ENCODE data around the gene EPHB2.

EPHB2 gene

DNA sequence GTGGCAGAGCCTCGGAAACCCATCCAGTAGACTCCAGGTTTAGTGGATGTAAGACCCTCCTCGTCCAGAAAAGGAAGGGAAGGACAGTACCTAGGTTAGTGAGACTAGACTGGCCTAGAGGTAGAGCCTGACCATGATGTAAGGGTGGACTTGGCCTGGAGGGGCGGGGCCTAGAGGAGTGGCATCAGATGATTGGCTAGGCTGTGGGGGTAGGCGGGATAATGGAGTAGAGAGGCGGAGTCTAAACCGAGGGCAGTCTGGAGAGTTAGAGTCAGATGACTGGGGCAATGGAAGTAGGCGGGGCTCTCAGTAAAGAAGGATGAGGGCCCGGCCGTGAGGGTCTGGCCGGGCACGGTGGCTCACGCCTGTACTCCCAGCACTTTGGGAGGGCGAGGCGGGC is 70.1 kb downstream of the EPHB2 start:
- no peak for DNase-seq (ENCODE audit: low read depth in 2 of 2)

DNA sequence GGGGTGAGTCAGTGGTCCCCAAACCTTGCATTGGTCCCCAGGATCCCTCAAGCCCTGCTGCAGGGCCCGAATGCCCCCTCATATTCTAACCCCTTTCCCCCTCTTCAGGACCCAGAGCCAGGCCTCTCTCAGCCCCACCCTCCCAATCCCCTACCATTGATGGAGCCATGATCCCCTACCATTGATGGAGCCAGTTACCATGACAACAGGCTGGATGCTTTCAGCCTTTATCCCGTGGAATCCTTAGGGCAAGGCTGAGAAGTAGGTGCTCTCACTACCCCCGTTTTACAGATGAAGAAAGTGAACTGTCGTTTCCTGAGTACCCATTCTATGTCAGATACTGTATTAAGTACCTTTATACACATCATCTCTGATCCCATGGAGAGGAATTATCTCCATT is 70.8 kb downstream of the EPHB2 start:
- DNase-seq (ENCODE audit: low read depth in 2 of 2) = no peak

DNA sequence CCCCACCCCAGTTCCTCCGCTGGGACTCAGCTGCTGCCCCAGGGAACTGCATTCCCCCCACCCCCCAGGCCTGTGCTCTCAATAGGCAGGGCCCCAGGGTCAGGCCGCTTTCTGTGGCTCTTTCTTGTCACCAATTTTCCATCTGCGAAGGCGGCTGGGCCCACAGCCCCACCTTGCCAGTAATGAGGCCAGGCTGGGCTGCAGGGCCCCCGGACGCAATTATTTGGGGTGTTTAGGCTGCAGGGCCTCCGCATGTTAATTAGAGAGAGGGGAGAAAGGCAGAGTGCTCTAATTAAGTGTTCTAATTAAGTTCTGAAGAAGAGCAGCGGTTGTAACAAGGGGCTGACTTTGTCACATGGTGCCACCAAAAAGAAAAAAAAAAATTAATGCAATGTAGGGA is 71.8 kb downstream of the EPHB2 start:
- no peak for DNase-seq (ENCODE audit: low read depth in 2 of 2)

GRCh38 chr1:22784317-22784716 is 73.7 kb downstream of the EPHB2 start:
- no peak for DNase-seq (ENCODE audit: low read depth in 2 of 2)

DNA sequence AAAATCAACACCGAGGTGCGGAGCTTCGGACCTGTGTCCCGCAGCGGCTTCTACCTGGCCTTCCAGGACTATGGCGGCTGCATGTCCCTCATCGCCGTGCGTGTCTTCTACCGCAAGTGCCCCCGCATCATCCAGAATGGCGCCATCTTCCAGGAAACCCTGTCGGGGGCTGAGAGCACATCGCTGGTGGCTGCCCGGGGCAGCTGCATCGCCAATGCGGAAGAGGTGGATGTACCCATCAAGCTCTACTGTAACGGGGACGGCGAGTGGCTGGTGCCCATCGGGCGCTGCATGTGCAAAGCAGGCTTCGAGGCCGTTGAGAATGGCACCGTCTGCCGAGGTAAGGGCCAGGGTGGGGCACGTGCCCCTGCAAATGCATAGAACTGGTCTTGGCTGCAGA is 74.1 kb downstream of the EPHB2 start:
- no peak for DNase-seq (ENCODE audit: low read depth in 2 of 2)

- DNase-seq (ENCODE audit: low read depth in 2 of 2) = no peak
These were observed 75.5 kb downstream of the EPHB2 start for GRCh38 chr1:22786101-22786500.

GRCh38 chr1:22786719-22787489 is 76.3 kb downstream of the EPHB2 start:
- DNase-seq (ENCODE audit: low read depth in 2 of 2) = no peak

- DNase-seq (ENCODE audit: low read depth in 2 of 2) = no peak
These were observed 77.0 kb downstream of the EPHB2 start for GRCh38 chr1:22787636-22788035.

- DNase-seq (ENCODE audit: low read depth in 2 of 2) = no peak
These were observed 77.6 kb downstream of the EPHB2 start for GRCh38 chr1:22788254-22788661.

DNA sequence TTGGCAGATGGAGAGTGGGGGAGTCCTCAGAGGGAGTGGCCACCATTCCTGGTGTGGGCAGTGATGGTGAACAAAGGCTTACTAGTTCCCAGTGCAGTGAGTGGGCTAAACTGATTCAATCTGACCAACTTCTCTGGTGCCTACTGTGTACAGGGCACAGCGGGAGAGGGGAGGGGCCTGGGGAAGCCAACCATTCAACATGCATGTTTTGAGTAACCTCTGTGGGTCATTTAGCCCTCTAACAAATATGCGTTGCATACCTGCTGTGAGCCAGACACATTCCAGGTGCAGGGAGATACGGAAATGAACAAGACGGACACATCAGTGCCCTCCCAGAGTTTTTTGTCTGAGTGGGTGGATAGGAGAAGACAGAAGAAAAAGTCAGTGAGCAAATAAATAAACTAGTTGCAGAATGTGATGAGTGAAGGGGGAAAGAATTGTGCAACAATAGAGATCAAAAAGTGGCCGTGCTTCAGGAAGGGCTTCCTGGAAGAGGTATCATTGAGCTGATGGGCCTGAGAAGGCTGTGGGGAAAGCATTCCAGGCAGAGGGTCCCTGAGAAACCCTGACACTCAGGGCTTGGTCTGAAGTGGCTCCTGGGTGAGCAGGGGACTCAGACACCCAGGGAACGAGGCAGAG is 78.8 kb downstream of the EPHB2 start:
- no peak for DNase-seq (ENCODE audit: low read depth in 2 of 2)

DNA sequence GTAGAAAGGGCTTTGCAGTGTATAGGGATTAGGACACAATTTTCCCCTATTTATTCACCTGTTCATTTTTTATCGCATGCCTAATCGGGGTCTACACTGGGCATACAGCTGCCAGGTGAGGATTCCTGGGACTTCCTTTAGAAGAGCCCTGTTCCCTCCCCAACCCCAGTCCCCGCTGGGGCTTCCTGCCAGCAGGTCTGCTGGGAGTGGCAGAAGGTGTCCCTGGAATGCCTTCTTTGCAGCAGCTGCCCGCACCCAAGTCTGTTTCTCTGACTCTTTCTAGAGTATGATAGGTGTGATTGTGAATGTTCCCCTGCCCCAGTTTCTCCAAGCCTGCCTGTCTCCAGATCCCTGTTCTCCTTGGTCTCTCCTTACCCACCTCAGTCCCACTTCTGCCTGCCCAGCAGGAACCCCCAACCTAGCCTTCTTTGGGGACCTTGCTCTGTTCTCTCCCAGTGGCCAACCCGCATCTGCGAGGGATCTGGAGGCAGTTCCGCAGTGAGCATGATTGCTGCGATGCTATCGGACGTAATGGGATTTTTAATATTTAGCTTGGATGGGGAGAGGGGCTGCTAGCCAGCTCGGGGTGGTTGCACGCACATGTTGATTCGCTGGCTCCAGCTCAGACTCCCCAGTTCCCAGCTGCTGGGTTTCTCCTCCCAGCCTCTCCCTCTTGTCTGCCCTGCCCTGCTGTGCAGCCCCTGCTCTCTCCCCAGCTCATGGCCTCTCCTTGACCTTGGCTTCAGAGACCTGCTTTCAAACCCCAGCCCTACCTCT is 79.8 kb downstream of the EPHB2 start:
- no peak for DNase-seq (ENCODE audit: low read depth in 2 of 2)

DNA sequence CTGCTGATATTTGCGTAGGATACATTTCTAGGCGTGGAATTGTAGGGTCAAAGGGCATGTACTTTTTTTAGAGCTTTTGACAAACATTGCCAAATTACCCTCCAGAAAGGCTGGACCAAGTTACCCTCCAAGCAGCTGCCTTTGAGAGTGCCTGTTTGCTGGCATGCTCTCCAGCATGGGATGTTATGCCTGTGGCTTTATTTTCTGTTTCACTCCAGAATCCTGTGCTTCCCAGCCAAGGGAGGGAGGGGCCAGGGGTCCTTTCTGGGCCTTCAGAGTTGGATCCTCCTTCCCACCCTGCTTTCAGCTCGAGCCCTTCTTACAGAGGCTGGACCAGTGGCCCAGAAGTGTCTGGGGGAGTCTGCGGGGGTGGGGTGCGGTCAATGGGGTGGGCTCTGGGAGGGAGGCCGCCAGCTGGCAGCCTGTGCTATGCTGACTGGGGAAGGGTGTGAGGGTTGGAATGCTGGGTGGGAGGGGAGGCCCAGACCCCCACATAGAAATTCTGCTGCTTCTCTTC is 81.2 kb downstream of the EPHB2 start:
- no peak for DNase-seq (ENCODE audit: low read depth in 2 of 2)

DNA sequence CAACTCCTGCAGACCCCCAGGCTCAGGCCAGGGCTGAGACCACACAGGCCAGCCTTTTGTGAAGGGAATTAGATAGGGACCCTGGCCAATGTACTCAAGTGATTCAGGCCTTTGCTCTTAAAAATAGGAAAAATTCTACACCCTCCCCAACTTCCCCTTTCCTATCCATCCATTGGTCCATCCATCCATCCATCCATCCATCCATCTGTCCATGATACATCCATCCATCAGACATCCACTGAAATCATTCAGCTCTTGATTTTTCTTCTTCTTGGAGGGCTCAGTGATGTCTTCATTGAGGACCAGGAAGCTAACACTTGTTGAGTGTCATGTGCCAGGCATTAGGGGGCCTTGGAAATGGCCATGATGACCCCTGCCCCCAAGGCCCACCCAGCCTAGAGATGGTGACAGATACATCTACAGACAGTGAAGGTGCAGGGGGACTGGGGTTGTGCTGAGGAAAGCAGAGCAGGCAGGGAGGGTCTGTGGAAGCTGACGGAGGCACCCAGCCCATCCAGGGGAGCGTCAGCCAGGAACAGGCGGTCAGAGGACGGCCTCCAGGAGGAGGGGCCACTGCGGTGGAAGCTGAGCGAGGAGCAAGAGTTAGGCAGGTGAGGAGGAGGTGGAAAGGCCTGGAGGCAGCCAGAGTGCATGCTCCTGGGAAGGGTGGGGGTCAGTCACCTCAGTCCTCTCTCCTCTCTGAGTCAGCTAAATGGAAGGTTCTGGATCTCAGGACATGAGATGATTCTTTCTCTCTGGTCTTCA is 81.9 kb downstream of the EPHB2 start:
- DNase-seq (ENCODE audit: low read depth in 2 of 2) = no peak

- no peak for DNase-seq (ENCODE audit: low read depth in 2 of 2)
These were observed 83.0 kb downstream of the EPHB2 start for GRCh38 chr1:22793647-22794046.

DNA sequence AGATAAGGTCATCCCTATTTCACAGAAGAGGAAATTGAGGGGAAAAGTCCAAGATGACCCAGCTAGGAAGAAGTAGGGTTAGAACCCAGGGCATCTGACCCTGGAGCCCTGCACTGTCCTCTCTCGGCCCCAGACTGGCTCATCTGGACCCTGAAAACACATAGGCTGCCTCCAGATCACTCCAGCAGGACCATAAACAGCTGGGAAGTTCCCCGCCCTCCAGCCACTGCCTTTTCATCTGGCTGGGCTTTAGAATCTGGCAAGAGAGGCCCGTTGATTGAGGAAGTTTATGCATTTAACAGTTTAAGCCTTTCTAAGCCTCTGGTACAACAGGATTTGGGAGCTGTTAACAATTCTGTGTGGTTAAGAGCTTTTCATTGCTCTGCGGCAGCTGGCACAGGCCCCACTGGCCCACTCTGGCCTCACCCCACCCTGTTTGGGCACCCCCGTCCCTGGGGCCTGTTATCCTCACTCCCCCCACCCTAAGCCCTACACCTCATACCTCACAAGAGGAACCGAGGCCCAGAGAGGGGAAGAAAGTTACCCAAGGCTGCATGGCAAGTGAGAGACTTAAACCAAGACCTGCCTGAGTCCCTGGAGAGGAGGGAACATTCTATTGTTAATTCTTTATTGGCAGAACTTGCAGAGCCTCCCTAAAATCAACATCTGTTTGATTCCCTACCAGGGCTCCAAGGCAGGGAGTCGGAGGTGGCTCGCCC is 84.2 kb downstream of the EPHB2 start:
- no peak for DNase-seq (ENCODE audit: low read depth in 2 of 2)

DNA sequence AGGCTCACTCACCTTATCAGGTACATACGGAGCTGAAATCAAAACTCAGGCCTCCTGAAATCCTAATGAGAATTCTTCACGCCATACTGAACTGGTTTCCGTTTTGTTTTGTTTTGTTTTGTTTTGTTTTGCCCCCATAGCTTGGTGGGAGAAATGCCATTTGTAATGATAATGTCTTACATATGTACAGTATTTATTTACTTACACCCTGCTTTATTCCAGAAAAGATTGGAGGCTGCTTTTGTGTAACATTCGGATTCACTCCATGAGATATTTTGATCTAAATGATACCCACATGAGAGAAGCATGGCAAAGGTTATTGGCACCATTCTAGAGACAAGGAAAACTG is 84.7 kb downstream of the EPHB2 start:
- DNase-seq (ENCODE audit: low read depth in 2 of 2) = no peak

DNA sequence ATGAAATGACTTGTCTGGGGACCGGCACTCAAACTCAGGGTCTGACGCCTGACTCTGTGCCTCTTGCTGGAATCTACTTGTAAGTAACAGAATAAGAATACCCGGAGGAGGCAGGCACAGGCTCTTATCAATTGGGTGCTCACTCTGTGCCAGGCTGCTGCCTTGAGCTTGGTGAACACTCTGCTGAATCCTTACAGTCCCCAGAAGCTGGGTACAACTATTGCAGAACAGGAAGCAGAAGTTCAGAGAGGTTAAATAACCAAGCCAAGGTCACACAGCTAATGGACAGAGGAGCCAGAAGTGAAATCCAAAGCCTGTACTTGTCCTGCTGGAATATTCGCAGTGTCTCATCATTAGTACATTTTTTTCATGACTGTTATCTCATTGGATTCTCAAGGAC is 86.0 kb downstream of the EPHB2 start:
- no peak for DNase-seq (ENCODE audit: low read depth in 2 of 2)

- DNase-seq (ENCODE audit: low read depth in 2 of 2) = no peak
These were observed 87.4 kb downstream of the EPHB2 start for GRCh38 chr1:22798083-22798482.

GRCh38 chr1:22799971-22800370 is 89.3 kb downstream of the EPHB2 start:
- DNase-seq (ENCODE audit: low read depth in 2 of 2) = no peak

- no peak for DNase-seq (ENCODE audit: low read depth in 2 of 2)
These were observed 90.0 kb downstream of the EPHB2 start for GRCh38 chr1:22800629-22801028.

DNA sequence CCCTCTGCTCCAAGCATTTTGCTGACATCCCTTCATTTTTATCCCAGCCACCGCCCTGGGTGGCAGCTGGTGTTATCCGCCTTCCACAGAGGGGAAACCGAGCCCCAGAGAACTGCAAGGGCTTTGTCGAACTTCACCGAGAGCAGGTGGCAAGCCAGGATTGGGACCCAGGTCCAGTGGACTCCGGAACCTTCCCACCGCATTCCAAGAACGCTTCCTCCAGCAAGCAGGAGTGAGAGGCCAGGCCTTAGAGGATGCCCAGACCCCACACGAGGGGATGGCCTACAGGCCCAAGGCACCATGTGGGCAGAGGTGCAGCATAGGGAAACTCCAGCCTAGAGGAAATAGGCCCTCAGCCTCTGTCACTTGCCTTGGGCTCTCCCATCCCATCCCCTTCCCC is 90.7 kb downstream of the EPHB2 start:
- DNase-seq (ENCODE audit: low read depth in 2 of 2) = no peak
